Measurements from ENCODE around the gene ATP9A.
"Not testable (repeated sequence)": the region's sequence is repeated elsewhere in the genome, so short reads cannot be mapped to it uniquely, and the experiment has no call there.

ATP9A gene

GRCh38 chr20:51573576-51574243, 194.5 kb downstream of the ATP9A start:
- Histone ChIP-seq H3K36me3 (no peaks in the 10 kb centered on the region), H3K4me3 (ENCODE audit: low read depth, low read length) (no peak overlapping the region), H3K4me1 (no peaks in the 10 kb centered on the region), H3K9me3 (no peaks in the 10 kb centered on the region), H3K27me3 (0 out of 2 replicates have a peak, but pooled peaks cover 3% of the 10 kb centered on the region)
- DNase-seq, result no peak
- no peak for TF ChIP-seq CTCF (IDR thresholded peaks at IDR 0.05; ENCODE audit: low read depth, low read length)

GRCh38 chr20:51571460-51571794, 196.8 kb downstream of the ATP9A start:
- Histone ChIP-seq H3K36me3 (no peaks in the 10 kb centered on the region), H3K9me3 (no peaks in the 10 kb centered on the region), H3K27me3 (0 out of 2 replicates have a peak, but pooled peaks cover 3% of the 10 kb centered on the region), H3K4me3 (ENCODE audit: low read depth, low read length) (no peak overlapping the region), H3K4me1 (no peaks in the 10 kb centered on the region)
- TF ChIP-seq CTCF (IDR thresholded peaks at IDR 0.05; ENCODE audit: low read depth, low read length), result no peak
- no peak for DNase-seq

DNA sequence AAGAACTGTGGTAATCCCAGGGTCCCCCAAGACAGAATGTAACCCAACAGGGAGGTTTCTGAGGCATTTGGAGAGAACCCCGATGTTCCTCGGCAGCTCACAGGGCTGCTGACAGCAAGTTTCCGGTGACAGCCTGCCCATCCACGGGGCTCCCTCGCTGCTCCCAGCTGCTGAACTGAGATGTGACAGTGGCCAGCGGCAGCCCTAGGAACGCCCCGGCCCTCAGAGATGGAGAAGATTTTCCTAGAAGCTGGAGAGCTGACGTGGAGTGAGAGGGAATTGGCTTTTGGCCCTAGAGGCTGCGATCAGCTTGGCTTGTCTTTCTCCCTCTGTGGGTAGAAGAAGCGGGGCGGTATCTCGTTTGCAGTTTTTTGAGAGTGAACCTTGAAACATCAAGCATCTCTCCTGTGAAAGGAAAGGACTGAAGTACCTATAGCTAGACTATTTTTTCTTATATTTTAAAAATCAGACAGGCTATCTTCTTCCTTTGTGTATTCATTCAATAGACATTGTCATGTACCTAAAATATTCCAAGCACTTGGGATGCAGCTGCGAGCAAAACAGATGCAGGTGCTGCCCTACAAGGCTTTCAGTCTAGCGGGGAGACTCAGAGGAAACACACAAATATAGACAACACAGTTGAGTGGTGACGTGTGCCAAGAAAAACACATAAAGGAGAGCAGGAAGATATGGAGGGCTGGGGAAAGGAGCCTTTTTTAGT, 197.3 kb downstream of the ATP9A start:
- no peak for DNase-seq
- no peaks in the 10 kb centered on the region for H3K9me3 ChIP-seq
- H3K36me3 ChIP-seq, result no peaks in the 10 kb centered on the region
- H3K4me1 ChIP-seq, result no peaks in the 10 kb centered on the region
- no peak overlapping the region for H3K4me3 ChIP-seq (ENCODE audit: low read depth, low read length)
- no peak for TF ChIP-seq CTCF (IDR thresholded peaks at IDR 0.05; ENCODE audit: low read depth, low read length)
- 0 out of 2 replicates have a peak, but pooled peaks cover 3% of the 10 kb centered on the region for H3K27me3 ChIP-seq

- Histone ChIP-seq H3K9me3 (no peaks in the 10 kb centered on the region), H3K36me3 (no peaks in the 10 kb centered on the region), H3K4me3 (ENCODE audit: low read depth, low read length) (no peak overlapping the region), H3K4me1 (no peaks in the 10 kb centered on the region), H3K27me3 (0 out of 2 replicates have a peak, but pooled peaks cover 3% of the 10 kb centered on the region)
- no peak for DNase-seq
- no peak for TF ChIP-seq CTCF (IDR thresholded peaks at IDR 0.05; ENCODE audit: low read depth, low read length)
Measured at GRCh38 chr20:51569815-51570738, 198.1 kb downstream of the ATP9A start.

DNA sequence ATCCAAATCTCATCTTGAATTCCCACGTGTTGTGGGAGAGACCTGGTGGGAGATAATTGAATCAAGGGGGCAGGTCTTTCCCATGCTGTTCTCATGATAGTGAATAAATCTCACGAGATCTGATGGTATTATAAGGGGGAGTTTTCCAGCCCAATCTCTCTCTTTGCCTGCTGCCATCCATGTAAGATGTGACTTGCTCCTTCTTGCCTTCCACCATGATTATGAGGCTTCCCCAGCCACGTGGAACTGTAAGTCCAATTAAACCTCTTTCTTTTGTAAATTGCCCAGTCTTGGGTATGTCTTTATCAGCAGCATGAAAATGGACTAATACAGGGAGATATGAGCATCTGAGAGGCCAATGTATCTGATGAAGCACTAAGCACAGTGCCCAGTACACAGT, 199.7 kb downstream of the ATP9A start:
- H3K4me1 ChIP-seq; H3K9me3 ChIP-seq; H3K4me3 ChIP-seq (ENCODE audit: low read depth, low read length); DNase-seq; H3K36me3 ChIP-seq: not testable (repeated sequence)
- peaks cover 13% of the 10 kb centered on the region for H3K27me3 ChIP-seq

DNA sequence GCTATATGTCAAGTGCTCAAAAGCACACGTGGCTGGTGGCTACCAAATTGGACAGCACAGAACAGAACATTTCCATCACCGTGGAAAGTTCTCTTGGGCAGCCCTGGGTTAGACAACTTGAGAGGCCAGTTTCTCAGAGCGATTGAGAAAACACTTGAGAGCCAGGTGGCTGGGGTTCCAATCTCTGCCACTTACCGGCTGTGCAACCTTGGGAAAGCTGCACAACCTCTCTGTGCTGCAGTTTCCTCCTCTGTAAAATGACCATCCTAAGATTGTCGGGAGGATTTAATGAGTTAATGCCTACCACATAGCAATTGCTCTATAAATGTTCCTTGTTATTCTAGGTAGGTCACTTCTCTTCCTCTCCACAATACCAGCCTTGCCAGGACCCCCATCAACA, 200.6 kb downstream of the ATP9A start:
- Histone ChIP-seq H3K4me1 (no peaks in the 10 kb centered on the region), H3K27me3 (peaks cover 22% of the 10 kb centered on the region), H3K9me3 (no peaks in the 10 kb centered on the region), H3K4me3 (ENCODE audit: low read depth, low read length) (no peak overlapping the region), H3K36me3 (no peaks in the 10 kb centered on the region)
- no peak for TF ChIP-seq CTCF (IDR thresholded peaks at IDR 0.05; ENCODE audit: low read depth, low read length)
- DNase-seq, result no peak

Data from BE2C (cell line).